ENCODE measurements around the gene GUCY1A1. TPM values are rescaled to one million over a fixed set of nuclear protein-coding genes. Genes with fewer than 3 reads are reported as not detected.
"Not testable (repeated sequence)": the region's sequence is repeated elsewhere in the genome, so short reads cannot be mapped to it uniquely, and the experiment has no call there.

The GUCY1A1 gene
- total RNA-seq, 3 donors from 2014 or later, result 7.4 to 213 (median 18.8) TPM

GRCh38 chr4:155639704-155640523, 26.7 kb upstream of the GUCY1A1 start:
- Histone ChIP-seq H3K4me1 (ENCODE audit: low read depth) (no peaks in the 10 kb centered on the region), H3K4me3 (no peak overlapping the region), H3K36me3 (ENCODE audit: low read depth) (no peaks in the 10 kb centered on the region), H3K9me3 (no peaks in the 10 kb centered on the region)
- TF ChIP-seq CTCF (IDR thresholded peaks at IDR 0.05), result no peak
- intact Hi-C loops (cut with DNase I, micrococcal nuclease), result no loop called here
- DNase-seq, result no peak
- ATAC-seq, result no peak

- H3K4me1 ChIP-seq (ENCODE audit: low read depth), result no peaks in the 10 kb centered on the region
- no peak for DNase-seq
- H3K9me3 ChIP-seq, result no peaks in the 10 kb centered on the region
- H3K4me3 ChIP-seq, result no peak overlapping the region
- H3K36me3 ChIP-seq (ENCODE audit: low read depth), result no peaks in the 10 kb centered on the region
- ATAC-seq, result no peak
- no peak for TF ChIP-seq CTCF (IDR thresholded peaks at IDR 0.05)
- intact Hi-C loops (cut with DNase I, micrococcal nuclease), result no loop called here
These were observed 25.9 kb upstream of the GUCY1A1 start for GRCh38 chr4:155640751-155641150.

DNA sequence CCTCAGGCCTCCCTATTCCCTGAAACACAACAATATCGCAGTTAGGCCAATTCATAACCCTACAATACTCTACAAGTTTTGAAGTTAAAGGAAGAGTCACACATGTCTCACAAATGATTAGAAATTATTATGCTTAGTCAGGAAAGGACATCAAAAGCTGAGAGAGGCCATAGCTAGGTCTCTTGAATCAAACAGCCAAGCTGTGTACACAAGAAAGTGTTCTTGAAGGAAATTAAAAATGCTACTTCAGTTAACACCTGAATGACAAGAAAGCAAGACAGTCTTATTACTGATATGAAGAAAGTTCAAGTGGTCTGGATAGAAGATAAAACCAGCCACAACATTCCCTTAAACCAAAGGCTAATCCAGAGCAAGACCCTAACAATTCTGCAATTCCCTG, 23.6 kb upstream of the GUCY1A1 start:
- Histone ChIP-seq H3K4me3 (no peak overlapping the region), H3K9me3 (no peaks in the 10 kb centered on the region), H3K36me3 (ENCODE audit: low read depth) (no peaks in the 10 kb centered on the region), H3K4me1 (ENCODE audit: low read depth) (no peaks in the 10 kb centered on the region)
- intact Hi-C loops (cut with DNase I, micrococcal nuclease), result no loop called here
- no peak for DNase-seq
- TF ChIP-seq CTCF (IDR thresholded peaks at IDR 0.05), result no peak
- ATAC-seq, result no peak

DNA sequence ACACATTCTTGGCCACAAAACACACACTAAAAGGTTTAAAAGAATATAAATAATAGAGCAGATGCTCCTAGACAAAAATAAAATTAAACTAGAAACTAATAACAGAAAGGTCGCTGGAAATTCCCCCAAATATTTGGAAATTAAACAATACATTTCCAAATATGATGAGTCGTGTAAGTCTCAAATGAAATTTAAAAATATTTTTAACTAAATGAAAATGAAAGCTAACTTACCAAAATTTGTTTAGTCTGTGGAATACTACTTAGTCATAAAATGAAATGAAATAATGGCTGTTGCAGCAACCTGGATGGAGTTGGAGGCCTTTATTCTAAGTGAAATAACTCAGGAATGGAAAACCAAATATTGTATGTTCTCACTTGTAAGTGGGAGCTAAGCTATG, 20.6 kb upstream of the GUCY1A1 start:
- ATAC-seq (no peak), DNase-seq (no peak)
- TF ChIP-seq CTCF (IDR thresholded peaks at IDR 0.05), result no peak
- H3K9me3 ChIP-seq, result no peaks in the 10 kb centered on the region
- no peaks in the 10 kb centered on the region for H3K4me1 ChIP-seq (ENCODE audit: low read depth)
- no peak overlapping the region for H3K4me3 ChIP-seq
- no peaks in the 10 kb centered on the region for H3K36me3 ChIP-seq (ENCODE audit: low read depth)
- intact Hi-C loops (cut with DNase I, micrococcal nuclease), result no loop called here

- DNase-seq; intact Hi-C loops (cut with DNase I, micrococcal nuclease); H3K36me3 ChIP-seq (ENCODE audit: low read depth); H3K4me3 ChIP-seq; H3K4me1 ChIP-seq (ENCODE audit: low read depth); H3K9me3 ChIP-seq; ATAC-seq: not testable (repeated sequence)
These were observed 15.9 kb upstream of the GUCY1A1 start for GRCh38 chr4:155650785-155651184.

GRCh38 chr4:155653052-155653451, 13.6 kb upstream of the GUCY1A1 start:
- intact Hi-C loops (cut with DNase I, micrococcal nuclease), result no loop called here
- TF ChIP-seq CTCF (IDR thresholded peaks at IDR 0.05), result no peak
- no peaks in the 10 kb centered on the region for H3K36me3 ChIP-seq (ENCODE audit: low read depth)
- ATAC-seq, result no peak
- DNase-seq, result no peak
- no peaks in the 10 kb centered on the region for H3K4me1 ChIP-seq (ENCODE audit: low read depth)
- no peaks in the 10 kb centered on the region for H3K9me3 ChIP-seq
- no peak overlapping the region for H3K4me3 ChIP-seq

All from mucosa of descending colon (tissue), 3 donors.